Amygdala (tissue), 56 donors: ENCODE measurements around the gene RFX7.
"Not testable (repeated sequence)": the region's sequence is repeated elsewhere in the genome, so short reads cannot be mapped to it uniquely, and the experiment has no call there.

Experiments used
- DNase-seq, 56 donors: peaks; one replicate each; lab custom pipeline; 2025; lab: John Stamatoyannopoulos, UW

RFX7 gene

DNA sequence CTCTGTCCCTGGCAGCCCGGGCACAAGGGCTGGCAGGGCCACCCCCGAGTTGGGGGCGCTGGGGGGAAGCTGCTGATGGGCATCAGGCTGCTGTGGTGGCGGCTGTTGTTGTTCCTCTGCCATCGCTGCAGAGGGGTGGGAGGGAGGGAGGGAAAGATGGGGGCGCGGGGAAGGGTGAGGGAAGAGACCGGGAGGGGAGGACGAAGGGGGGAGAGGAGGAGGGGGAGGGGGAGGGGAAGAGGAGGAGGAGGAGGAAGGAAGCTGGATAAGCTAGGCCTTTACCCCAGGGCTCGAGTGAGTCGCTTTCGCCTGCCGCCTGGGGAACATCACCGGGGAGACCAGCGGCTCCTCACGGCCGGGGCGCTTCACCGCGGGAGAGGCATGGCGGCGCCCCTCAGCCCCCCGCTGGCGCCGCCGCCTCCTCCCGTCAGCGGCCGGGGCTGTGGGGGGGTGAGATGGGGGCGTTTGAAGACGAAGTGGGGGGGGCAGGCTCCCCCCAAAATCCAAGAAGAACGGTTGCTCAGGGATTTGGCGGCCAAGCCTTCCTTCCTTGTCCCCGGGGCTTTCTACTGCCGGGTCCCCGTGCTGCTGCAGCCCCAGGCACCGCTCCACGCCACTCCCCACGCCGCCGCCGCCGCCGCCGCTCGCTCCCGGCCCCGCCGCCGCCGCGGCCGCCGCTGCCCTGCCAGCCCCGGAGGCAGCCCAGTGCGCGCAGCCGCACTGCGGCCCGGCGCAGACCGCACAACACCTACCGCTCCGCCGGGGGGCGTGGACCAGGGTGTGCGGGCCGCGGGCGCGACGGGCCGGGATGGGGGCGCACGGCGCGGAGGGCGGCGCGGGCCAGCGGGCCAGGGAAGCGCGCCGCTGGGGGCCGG, at the start of gene RFX7:
Gene RFX7, minus strand, starts transcription at position 717 of the 875 bp plus-strand sequence. Its CDS starts 594 bp downstream, at position 123.
- peak in 53 of 56 donors; percentile 8 to 88 (median 65) for DNase-seq

- DNase-seq, result no peak
These were observed 49.1 kb upstream of the RFX7 start for GRCh38 chr15:56292546-56293316.

DNA sequence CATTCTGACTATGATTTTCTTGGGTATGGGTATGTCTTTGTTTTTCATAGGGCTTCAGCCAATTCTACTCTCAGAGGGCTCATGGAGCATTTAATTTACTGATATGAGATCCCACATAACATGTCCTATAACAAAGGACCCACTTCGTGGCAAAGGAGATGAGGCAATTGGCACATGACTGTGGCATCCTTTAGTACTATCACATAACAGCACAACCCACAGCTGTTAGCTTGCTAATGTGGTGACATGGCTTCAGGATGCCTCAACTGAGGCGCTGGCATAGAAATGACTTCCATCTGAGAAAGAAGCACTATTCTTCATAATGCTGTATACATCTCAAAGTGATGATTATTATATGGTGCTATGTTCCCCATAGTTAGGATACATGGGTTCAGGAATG, 48.1 kb upstream of the RFX7 start:
- no peak for DNase-seq

GRCh38 chr15:56286213-56286612, 42.5 kb upstream of the RFX7 start:
- DNase-seq, result no peak

- no peak for DNase-seq
These were observed 37.5 kb upstream of the RFX7 start for GRCh38 chr15:56281145-56281544.

DNA sequence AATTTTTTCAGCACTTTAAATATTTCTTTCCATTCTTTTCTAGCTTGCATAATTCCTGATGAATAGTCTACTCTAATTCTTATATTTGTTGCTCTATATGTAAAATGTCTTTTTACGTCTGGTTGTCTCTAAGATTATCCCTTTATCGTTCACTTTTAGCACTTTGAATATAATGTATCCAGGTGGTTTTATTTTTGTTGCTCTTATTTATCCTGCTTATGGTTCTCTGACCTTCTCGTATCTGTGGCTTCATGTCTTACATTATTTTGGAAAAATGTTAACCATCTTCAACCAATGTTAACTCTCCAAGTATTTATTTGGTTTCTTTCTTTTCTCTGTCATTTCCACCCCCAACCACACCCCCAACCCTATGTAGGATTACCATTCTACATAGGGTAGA, 30.0 kb upstream of the RFX7 start:
- no peak for DNase-seq

DNA sequence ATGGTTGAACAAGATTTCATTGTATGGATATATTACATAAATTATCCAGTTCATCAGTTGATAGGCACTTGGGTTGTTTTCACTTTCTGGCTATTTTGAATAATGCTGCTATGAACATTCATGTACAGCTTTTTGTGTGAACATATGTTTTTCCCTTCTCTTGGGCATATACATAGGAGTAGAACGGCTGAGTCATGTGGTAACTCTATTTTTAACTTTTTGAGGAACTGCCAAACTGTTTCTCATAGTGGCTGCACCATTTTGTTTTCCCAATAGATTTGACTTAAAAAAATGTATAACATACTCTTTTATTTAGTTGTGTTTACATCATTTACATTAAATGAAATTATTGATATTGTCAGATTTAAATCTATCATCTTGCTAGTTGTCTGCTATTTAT, 28.8 kb upstream of the RFX7 start:
- DNase-seq, result no peak

DNA sequence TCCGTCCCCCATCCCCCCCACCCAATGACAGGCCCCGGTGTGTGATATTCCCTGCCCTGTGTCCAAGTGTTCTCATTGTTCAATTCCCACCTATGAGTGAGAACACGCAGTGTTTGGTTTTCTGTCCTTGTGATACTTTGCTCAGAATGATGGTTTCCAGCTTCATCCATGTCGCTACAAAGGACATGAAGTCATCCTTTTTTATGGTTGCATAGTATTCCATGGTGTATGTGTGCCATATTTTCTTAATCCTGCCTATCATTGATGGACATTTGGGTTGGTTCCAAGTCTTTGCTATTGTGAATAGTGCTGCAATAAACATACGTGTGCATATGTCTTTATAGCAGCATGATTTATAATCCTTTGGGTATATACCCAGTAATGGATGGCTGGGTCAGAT, 22.8 kb upstream of the RFX7 start:
- not testable (repeated sequence) for DNase-seq

- no peak for DNase-seq
These were observed 18.3 kb upstream of the RFX7 start for GRCh38 chr15:56261854-56262509.

- DNase-seq, result not testable (repeated sequence)
These were observed 13.6 kb upstream of the RFX7 start for GRCh38 chr15:56257306-56257705.

GRCh38 chr15:56254265-56254664, 10.6 kb upstream of the RFX7 start:
- no peak for DNase-seq

DNA sequence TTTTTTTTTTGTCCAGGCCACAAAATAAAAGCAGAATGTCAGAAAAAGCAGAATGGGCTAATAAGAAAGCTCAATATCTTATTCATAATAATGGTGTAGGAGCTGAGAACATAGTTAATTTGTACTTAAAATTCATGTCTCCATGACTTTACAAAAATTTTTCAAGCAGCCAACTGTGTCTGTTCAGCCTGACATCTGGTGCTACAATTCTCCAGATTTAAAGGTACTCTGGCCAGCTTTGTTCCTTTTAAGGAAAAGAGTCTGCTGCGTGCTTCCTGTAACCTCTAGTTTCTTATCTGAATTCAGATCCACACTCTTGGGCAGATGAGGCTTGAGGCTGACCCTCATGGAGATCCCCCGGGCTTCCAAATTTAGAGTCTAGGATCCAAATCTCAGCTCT, 8.7 kb upstream of the RFX7 start:
- no peak for DNase-seq

GRCh38 chr15:56251315-56252095, 7.8 kb upstream of the RFX7 start:
- DNase-seq, result no peak

DNA sequence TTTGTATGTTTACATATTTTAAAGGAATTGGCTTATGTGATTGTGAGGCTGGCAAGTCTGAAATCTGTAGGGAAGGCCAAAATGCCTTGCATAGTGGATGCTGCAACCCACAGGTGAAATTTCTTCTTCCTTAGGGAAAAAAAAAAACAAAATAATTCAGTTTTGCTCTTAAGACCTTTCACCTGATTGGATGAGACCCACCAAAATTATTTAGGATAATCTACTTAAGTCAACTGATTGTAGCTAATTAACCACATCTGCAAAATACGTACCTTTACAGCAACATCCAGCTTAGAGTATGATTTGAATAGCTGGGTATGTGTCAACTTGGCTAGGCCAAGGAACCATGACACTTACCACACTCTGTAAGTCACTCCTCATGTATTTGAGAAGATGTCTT, 6.9 kb upstream of the RFX7 start:
- no peak for DNase-seq

DNA sequence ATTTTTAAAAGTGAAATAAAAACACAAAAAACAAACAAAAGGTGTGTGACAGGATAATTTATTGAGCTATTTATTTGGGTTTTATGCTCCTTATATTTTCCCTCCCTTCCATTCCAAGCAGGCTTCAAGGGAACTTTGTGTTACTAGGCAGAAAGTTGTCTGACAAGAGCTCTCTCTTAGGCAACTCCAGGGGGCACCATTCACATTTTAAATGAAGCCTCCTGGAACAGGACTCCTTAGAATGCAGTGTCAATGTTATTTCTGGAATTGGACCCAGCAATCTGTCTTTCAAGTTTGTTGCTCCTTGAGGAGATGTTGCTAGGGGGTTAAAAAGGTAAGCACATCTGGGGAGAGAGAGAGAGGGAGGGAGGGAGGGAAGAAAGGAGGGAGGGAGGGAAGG, 5.4 kb upstream of the RFX7 start:
- DNase-seq, result peak in 1 of 56 donors; percentile 10

DNA sequence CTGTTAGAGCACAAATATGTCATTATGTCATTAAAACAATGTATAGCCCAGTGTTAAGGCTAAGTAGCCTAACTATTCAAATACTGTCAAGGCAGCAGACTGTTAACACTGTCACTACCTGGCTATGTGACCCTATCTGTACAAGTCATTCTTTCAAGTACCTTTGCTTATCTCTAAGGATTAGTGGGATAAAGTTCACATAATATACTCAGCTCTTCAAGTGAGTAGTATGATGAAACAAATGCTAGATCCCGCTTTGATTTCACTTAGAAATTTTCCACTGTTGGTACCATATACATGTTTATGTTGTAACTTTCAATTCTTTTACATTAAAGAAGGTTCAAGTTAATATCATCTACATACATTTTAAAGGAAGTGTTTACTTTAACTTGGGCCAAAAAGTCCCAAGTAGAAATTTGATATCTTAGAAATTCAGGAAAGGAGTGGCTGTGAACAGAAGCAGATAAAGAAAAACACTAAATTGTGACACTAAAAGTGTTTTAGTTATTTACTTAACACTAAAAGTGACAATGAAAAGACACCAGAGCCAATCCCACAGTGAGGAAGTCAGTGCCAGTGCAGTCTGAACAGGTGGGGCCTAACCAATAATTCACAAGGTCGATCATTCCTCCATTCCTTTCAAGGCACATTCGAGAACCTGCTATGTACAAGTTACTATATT, 4.8 kb upstream of the RFX7 start:
- DNase-seq, result no peak

- DNase-seq, result no peak
These were observed 3.6 kb upstream of the RFX7 start for GRCh38 chr15:56247266-56247665.

- DNase-seq, result peak in 53 of 56 donors; percentile 9 to 88 (median 65)
These were observed 2.5 kb upstream of the RFX7 start for GRCh38 chr15:56245871-56246814.
